Neural progenitor cell (in vitro differentiated cells): ENCODE data around the gene FAM3B. TPM values are rescaled to one million over a fixed set of nuclear protein-coding genes. Genes with fewer than 3 reads are reported as not detected.

Source experiments
- DNase-seq: peaks from one replicate; pipeline ENCODE4 v3.0.0-alpha.2; 2016; ENCODE audit warnings: low spot score
- H2AFZ ChIP-seq: fragments of 200-600 bp; sonication (generic); replicated peaks from 2 replicates; pipeline ENCODE4 v1.6.1; 2016; ENCODE audit warnings: antibody characterized with exemption
- H3F3A ChIP-seq: fragments of 200-600 bp; sonication (generic); 2 replicates; pipeline ENCODE4 v1.6.1; 2016; ENCODE audit warnings: antibody characterized with exemption, low read depth
- H3K27ac ChIP-seq: fragments of 200-600 bp; sonication (generic); 2 replicates; pipeline ENCODE4 v1.5.1; 2016; ENCODE audit warnings: mild to moderate bottlenecking
- H3K27me3 ChIP-seq: fragments of 200-600 bp; sonication (generic); 2 replicates; pipeline ENCODE4 v1.6.1; 2016; ENCODE audit warnings: mild to moderate bottlenecking, moderate library complexity
- H3K36me3 ChIP-seq: fragments of 200-600 bp; sonication (generic); 2 replicates; pipeline ENCODE4 v1.5.1; 2016
- H3K4me1 ChIP-seq: fragments of 200-600 bp; sonication (generic); 2 replicates; pipeline ENCODE4 v1.6.1; 2016; ENCODE audit warnings: mixed run types
- H3K4me2 ChIP-seq: fragments of 200-600 bp; sonication (generic); 2 replicates; pipeline ENCODE4 v1.6.1; 2016
- H3K4me3 ChIP-seq: fragments of 200-600 bp; sonication (generic); 2 replicates; pipeline ENCODE4 v1.5.1; 2016
- H3K79me2 ChIP-seq: fragments of 200-600 bp; sonication (generic); 2 replicates; pipeline ENCODE4 v1.6.1; 2016; ENCODE audit warnings: low read depth
- H3K9ac ChIP-seq: fragments of 200-600 bp; sonication (generic); 2 replicates; pipeline ENCODE4 v1.6.1; 2016
- H3K9me3 ChIP-seq: fragments of 200-600 bp; sonication (generic); 2 replicates; pipeline ENCODE4 v1.5.1; 2016; ENCODE audit warnings: low read depth
- H4K20me1 ChIP-seq: fragments of 200-600 bp; sonication (generic); 2 replicates; pipeline ENCODE4 v1.6.1; 2016; ENCODE audit warnings: low read depth
- H3K27ac Mint-ChIP-seq: 3 replicates; pipeline ENCODE4 v1.8.0; 2021; ENCODE audit warnings: mixed read lengths
- H3K27me3 Mint-ChIP-seq: 2 replicates; pipeline ENCODE4 v1.8.0; 2022; ENCODE audit warnings: low read depth, mild to moderate bottlenecking, inconsistent platforms, moderate library complexity, mixed read lengths; ENCODE audit not compliant: insufficient read depth
- H3K36me3 Mint-ChIP-seq: 3 replicates; pipeline ENCODE4 v1.8.0; 2021; ENCODE audit warnings: mixed read lengths
- H3K4me1 Mint-ChIP-seq: 3 replicates; pipeline ENCODE4 v1.8.0; 2021; ENCODE audit warnings: mixed read lengths
- H3K4me3 Mint-ChIP-seq: 3 replicates; pipeline ENCODE4 v1.8.0; 2021; ENCODE audit warnings: mild to moderate bottlenecking, moderate library complexity, mixed read lengths
- H3K9me3 Mint-ChIP-seq: 3 replicates; pipeline ENCODE4 v1.8.0; 2020; ENCODE audit warnings: mixed read lengths
- EZH2 ChIP-seq: fragments of 200-600 bp; sonication (generic); IDR thresholded peaks from 2 replicates; pipeline ENCODE4 v1.6.1; 2017; ENCODE audit warnings: antibody characterized with exemption, mild to moderate bottlenecking, moderate library complexity
- EZH2phosphoT487 ChIP-seq: fragments of 200-600 bp; sonication (generic); IDR thresholded peaks from 2 replicates; pipeline ENCODE4 v1.6.1; 2017; ENCODE audit warnings: antibody characterized with exemption
- total RNA-seq: library from RNA; depleted of rRNA; stranded (reverse); fragments of >200 nt; gene quantifications from 2 replicates; pipeline ENCODE4 v1.2.3, GENCODE V29; 2015; ENCODE audit warnings: low replicate concordance
- TF ChIP-seq, protein P1 (sequence below): fragments of 200-600 bp; sonication (generic); IDR thresholded peaks from 2 replicates; pipeline ENCODE4 v1.5.1; 2017; ENCODE audit warnings: antibody characterized with exemption, mild to moderate bottlenecking

FAM3B gene
- total RNA-seq, 1 donor from 2014 or later, result not detected

GRCh38 chr21:41315726-41316125 is 875 bp upstream of the FAM3B start:
- no peak for DNase-seq
- Histone ChIP-seq H4K20me1 (no peaks in the 10 kb centered on the region), H3K9me3 (no peaks in the 10 kb centered on the region), H2AFZ (no peak overlapping the region), H3K36me3 (no peaks in the 10 kb centered on the region), H3K27ac (no peak overlapping the region), H3F3A (no peaks in the 10 kb centered on the region), H3K4me2 (no peak overlapping the region), H3K4me3 (no peak overlapping the region), H3K27me3 (peaks cover 47% of the 10 kb centered on the region), H3K79me2 (no peaks in the 10 kb centered on the region), H3K4me1 (no peaks in the 10 kb centered on the region), H3K9ac (no peak overlapping the region)
- Mint-ChIP-seq H3K9me3 (no peaks in the 10 kb centered on the region), H3K4me1 (peaks cover 4% of the 10 kb centered on the region), H3K4me3 (peak overlapping the region; percentile 75), H3K27me3 (peaks cover 30% of the 10 kb centered on the region), H3K36me3 (no peaks in the 10 kb centered on the region), H3K27ac (no peak overlapping the region)
- TF ChIP-seq EZH2phosphoT487 (no peak), EZH2 (no peak)
- TF ChIP-seq, protein P1, sequence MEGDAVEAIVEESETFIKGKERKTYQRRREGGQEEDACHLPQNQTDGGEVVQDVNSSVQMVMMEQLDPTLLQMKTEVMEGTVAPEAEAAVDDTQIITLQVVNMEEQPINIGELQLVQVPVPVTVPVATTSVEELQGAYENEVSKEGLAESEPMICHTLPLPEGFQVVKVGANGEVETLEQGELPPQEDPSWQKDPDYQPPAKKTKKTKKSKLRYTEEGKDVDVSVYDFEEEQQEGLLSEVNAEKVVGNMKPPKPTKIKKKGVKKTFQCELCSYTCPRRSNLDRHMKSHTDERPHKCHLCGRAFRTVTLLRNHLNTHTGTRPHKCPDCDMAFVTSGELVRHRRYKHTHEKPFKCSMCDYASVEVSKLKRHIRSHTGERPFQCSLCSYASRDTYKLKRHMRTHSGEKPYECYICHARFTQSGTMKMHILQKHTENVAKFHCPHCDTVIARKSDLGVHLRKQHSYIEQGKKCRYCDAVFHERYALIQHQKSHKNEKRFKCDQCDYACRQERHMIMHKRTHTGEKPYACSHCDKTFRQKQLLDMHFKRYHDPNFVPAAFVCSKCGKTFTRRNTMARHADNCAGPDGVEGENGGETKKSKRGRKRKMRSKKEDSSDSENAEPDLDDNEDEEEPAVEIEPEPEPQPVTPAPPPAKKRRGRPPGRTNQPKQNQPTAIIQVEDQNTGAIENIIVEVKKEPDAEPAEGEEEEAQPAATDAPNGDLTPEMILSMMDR, result no peak

DNA sequence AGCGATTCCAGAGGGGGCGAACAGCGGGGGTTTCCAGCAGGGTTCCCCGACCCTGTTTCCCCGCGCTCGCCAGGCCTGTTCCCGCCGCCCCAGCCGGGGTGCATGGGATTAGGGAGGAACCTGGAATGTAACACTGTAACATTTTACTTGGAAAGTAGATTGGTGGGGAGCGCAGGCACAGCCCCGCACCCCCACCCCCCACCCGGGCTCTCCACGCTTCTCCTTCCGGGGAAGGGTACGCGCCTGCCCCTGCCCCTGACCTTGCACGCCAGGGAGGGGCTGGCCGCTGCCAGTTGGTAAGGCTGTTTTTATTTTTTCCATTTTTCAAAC is 427 bp downstream of the FAM3B start:
- H3F3A ChIP-seq, result no peaks in the 10 kb centered on the region
- Mint-ChIP-seq H3K27ac (no peak overlapping the region), H3K4me3 (peak overlapping the region; percentile 71), H3K9me3 (no peaks in the 10 kb centered on the region), H3K36me3 (no peaks in the 10 kb centered on the region), H3K27me3 (peaks cover 30% of the 10 kb centered on the region), H3K4me1 (peaks cover 4% of the 10 kb centered on the region)
- no peak overlapping the region for H3K9ac ChIP-seq
- no peak overlapping the region for H3K27ac ChIP-seq
- H3K4me3 ChIP-seq, result peak overlapping the region; percentile 57
- no peaks in the 10 kb centered on the region for H3K79me2 ChIP-seq
- no peaks in the 10 kb centered on the region for H3K9me3 ChIP-seq
- no peaks in the 10 kb centered on the region for H4K20me1 ChIP-seq
- H3K27me3 ChIP-seq, result peaks cover 47% of the 10 kb centered on the region
- DNase-seq, result no peak
- H2AFZ ChIP-seq, result peak overlapping the region; percentile 79
- H3K36me3 ChIP-seq, result no peaks in the 10 kb centered on the region
- no peaks in the 10 kb centered on the region for H3K4me1 ChIP-seq
- H3K4me2 ChIP-seq, result peak overlapping the region; percentile 92
- TF ChIP-seq, protein P1, result no peak
- TF ChIP-seq EZH2 (no peak), EZH2phosphoT487 (peak; percentile 57)

GRCh38 chr21:41317458-41317857 is 857 bp downstream of the FAM3B start:
- H3K4me3 Mint-ChIP-seq, result peak overlapping the region; percentile 71
- Histone ChIP-seq H3K27me3 (peaks cover 47% of the 10 kb centered on the region), H3K4me1 (no peaks in the 10 kb centered on the region), H3K9me3 (no peaks in the 10 kb centered on the region), H3K27ac (no peak overlapping the region), H3K79me2 (no peaks in the 10 kb centered on the region), H3K36me3 (no peaks in the 10 kb centered on the region), H4K20me1 (no peaks in the 10 kb centered on the region), H3F3A (no peaks in the 10 kb centered on the region), H3K9ac (no peak overlapping the region), H3K4me2 (peak overlapping the region; percentile 92), H3K4me3 (peak overlapping the region; percentile 57), H2AFZ (no peak overlapping the region)
- H3K4me1 Mint-ChIP-seq, result peaks cover 4% of the 10 kb centered on the region
- no peaks in the 10 kb centered on the region for H3K36me3 Mint-ChIP-seq
- DNase-seq, result no peak
- no peak for TF ChIP-seq EZH2phosphoT487
- no peak for TF ChIP-seq EZH2
- TF ChIP-seq, protein P1, result no peak
- no peaks in the 10 kb centered on the region for H3K9me3 Mint-ChIP-seq
- no peak overlapping the region for H3K27ac Mint-ChIP-seq
- H3K27me3 Mint-ChIP-seq, result peaks cover 30% of the 10 kb centered on the region

- H3K9me3 ChIP-seq, result no peaks in the 10 kb centered on the region
- H2AFZ ChIP-seq, result no peak overlapping the region
- Mint-ChIP-seq H3K27ac (no peak overlapping the region), H3K4me1 (peaks cover 4% of the 10 kb centered on the region), H3K4me3 (no peak overlapping the region), H3K27me3 (peaks cover 30% of the 10 kb centered on the region), H3K9me3 (no peaks in the 10 kb centered on the region), H3K36me3 (no peaks in the 10 kb centered on the region)
- DNase-seq, result no peak
- no peaks in the 10 kb centered on the region for H3K36me3 ChIP-seq
- peaks cover 47% of the 10 kb centered on the region for H3K27me3 ChIP-seq
- no peaks in the 10 kb centered on the region for H4K20me1 ChIP-seq
- no peak overlapping the region for H3K4me3 ChIP-seq
- H3K27ac ChIP-seq, result no peak overlapping the region
- H3K4me2 ChIP-seq, result no peak overlapping the region
- TF ChIP-seq, protein P1, result no peak
- TF ChIP-seq EZH2phosphoT487 (no peak), EZH2 (no peak)
- no peak overlapping the region for H3K9ac ChIP-seq
- no peaks in the 10 kb centered on the region for H3K79me2 ChIP-seq
- H3K4me1 ChIP-seq, result no peaks in the 10 kb centered on the region
- H3F3A ChIP-seq, result no peaks in the 10 kb centered on the region
These were observed 1.6 kb downstream of the FAM3B start for GRCh38 chr21:41318218-41318617.
